HEK293T (cell line): ENCODE results near the gene AZU1.
"Not testable (repeated sequence)": the region's sequence is repeated elsewhere in the genome, so short reads cannot be mapped to it uniquely, and the experiment has no call there.

Source experiments
- CTCF ChIA-PET: fragments of 350-600 bp; formaldehyde crosslinking; extraction: SDS; loops from one replicate; lab custom pipeline; 2021; ENCODE audit warnings: antibody characterized with exemption, inconsistent platforms; lab: Yijun Ruan, JAX
- POLR2A ChIA-PET: fragments of 350-600 bp; formaldehyde crosslinking; extraction: SDS; loops from one replicate; lab custom pipeline; 2020; ENCODE audit warnings: antibody characterized with exemption, inconsistent platforms; lab: Yijun Ruan, JAX
- DNase-seq: peaks from one replicate; pipeline ENCODE4 v3.0.0; 2012; ENCODE audit warnings: mixed read lengths; ENCODE audit errors: extremely low spot score
- ARNT ChIP-seq: fragments of 450-650 bp; IDR thresholded peaks from 2 replicates; pipeline ENCODE4 v1.6.1; 2017; ENCODE audit warnings: mild to moderate bottlenecking
- BHLHE40 ChIP-seq: fragments of 450-650 bp; IDR thresholded peaks from 2 replicates; pipeline ENCODE4 v1.6.1; 2016; ENCODE audit warnings: mild to moderate bottlenecking, moderate library complexity, borderline replicate concordance
- CTBP1 ChIP-seq: fragments of 450-650 bp; IDR thresholded peaks from 2 replicates; pipeline ENCODE4 v1.6.1; 2016; ENCODE audit warnings: borderline replicate concordance
- ELF4 ChIP-seq: fragments of 450-650 bp; IDR thresholded peaks from 2 replicates; pipeline ENCODE4 v1.6.1; 2017; ENCODE audit warnings: antibody characterized with exemption
- FOXA1 ChIP-seq: fragments of 450-650 bp; IDR thresholded peaks from 2 replicates; pipeline ENCODE4 v1.6.1; 2016; ENCODE audit warnings: mild to moderate bottlenecking
- FOXK2 ChIP-seq: fragments of 450-650 bp; IDR thresholded peaks from 2 replicates; pipeline ENCODE4 v1.6.1; 2016; ENCODE audit warnings: mild to moderate bottlenecking
- FOXM1 ChIP-seq: fragments of 450-650 bp; IDR thresholded peaks from 2 replicates; pipeline ENCODE4 v1.6.1; 2017; ENCODE audit warnings: mild to moderate bottlenecking, borderline replicate concordance
- HDGF ChIP-seq: fragments of 450-650 bp; IDR thresholded peaks from 2 replicates; pipeline ENCODE4 v1.6.1; 2017; ENCODE audit warnings: antibody characterized with exemption, borderline replicate concordance
- L3MBTL2 ChIP-seq: fragments of 450-650 bp; conservative IDR thresholded peaks from 2 replicates; pipeline ENCODE4 v1.6.1; 2016; ENCODE audit warnings: mild to moderate bottlenecking
- LEF1 ChIP-seq: fragments of 450-650 bp; IDR thresholded peaks from 2 replicates; pipeline ENCODE4 v1.6.1; 2017; ENCODE audit warnings: mild to moderate bottlenecking, borderline replicate concordance
- NFRKB ChIP-seq: fragments of 450-650 bp; IDR thresholded peaks from 2 replicates; pipeline ENCODE4 v1.6.1; 2016; ENCODE audit warnings: mild to moderate bottlenecking, moderate library complexity
- SP1 ChIP-seq: fragments of 450-650 bp; IDR thresholded peaks from 2 replicates; pipeline ENCODE4 v1.6.1; 2017
- SUZ12 ChIP-seq: fragments of 450-650 bp; IDR thresholded peaks from 2 replicates; pipeline ENCODE4 v1.6.1; 2016; ENCODE audit warnings: mild to moderate bottlenecking
- TARDBP ChIP-seq: fragments of 450-650 bp; IDR thresholded peaks from 2 replicates; pipeline ENCODE4 v1.6.1; 2016
- ZNF384 ChIP-seq: fragments of 450-650 bp; IDR thresholded peaks from 2 replicates; pipeline ENCODE4 v1.6.1; 2016
- TF ChIP-seq, protein P1 (sequence below): fragments of 450-650 bp; IDR thresholded peaks from 2 replicates; pipeline ENCODE4 v1.6.1; 2016

Gene AZU1

GRCh38 chr19:853014-853585 lies 25.5 kb downstream of the AZU1 start:
- ChIA-PET POLR2A (no interaction called here), CTCF (no interaction called here)
- DNase-seq, result no peak
- TF ChIP-seq ELF4, result no peak
- no peak for TF ChIP-seq FOXA1
- TF ChIP-seq L3MBTL2, result no peak
- TF ChIP-seq ZNF384, result no peak
- TF ChIP-seq FOXM1, result no peak
- no peak for TF ChIP-seq HDGF
- TF ChIP-seq NFRKB, result no peak
- TF ChIP-seq ARNT, result no peak
- TF ChIP-seq SUZ12, result no peak
- TF ChIP-seq, protein P1, sequence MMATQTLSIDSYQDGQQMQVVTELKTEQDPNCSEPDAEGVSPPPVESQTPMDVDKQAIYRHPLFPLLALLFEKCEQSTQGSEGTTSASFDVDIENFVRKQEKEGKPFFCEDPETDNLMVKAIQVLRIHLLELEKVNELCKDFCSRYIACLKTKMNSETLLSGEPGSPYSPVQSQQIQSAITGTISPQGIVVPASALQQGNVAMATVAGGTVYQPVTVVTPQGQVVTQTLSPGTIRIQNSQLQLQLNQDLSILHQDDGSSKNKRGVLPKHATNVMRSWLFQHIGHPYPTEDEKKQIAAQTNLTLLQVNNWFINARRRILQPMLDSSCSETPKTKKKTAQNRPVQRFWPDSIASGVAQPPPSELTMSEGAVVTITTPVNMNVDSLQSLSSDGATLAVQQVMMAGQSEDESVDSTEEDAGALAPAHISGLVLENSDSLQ, result no peak
- TF ChIP-seq FOXK2, result no peak

DNA sequence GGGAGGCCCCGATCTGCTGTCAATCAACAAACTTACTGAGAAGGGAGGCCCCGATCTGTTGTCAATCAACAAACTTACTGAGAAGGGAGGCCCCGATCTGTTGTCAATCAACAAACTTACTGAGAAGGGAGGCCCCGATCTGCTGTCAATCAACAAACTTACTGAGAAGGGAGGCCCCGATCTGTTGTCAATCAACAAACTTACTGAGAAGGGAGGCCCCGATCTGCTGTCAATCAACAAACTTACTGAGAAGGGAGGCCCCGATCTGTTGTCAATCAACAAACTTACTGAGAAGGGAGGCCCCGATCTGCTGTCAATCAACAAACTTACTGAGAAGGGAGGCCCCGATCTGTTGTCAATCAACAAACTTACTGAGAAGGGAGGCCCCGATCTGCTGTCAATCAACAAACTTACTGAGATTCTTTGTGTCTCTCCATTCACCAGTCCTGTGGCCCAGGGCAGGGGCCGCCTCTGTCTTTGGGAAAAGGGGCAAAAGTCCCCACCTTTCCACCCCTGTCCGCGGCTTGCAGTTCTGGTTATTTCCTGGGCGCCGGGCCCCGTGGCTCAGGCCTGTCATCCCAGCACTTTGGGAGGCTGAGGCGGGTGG lies 26.1 kb downstream of the AZU1 start:
- POLR2A ChIA-PET, DNase-seq, CTCF ChIA-PET: not testable (repeated sequence)
- TF ChIP-seq, protein P1, result peak; percentile 42; the same call in 1 of the 2 replicates

- DNase-seq, result no peak
- CTCF ChIA-PET, result no interaction called here
- POLR2A ChIA-PET, result no interaction called here
- TF ChIP-seq ELF4 (no peak), FOXA1 (no peak), SP1 (no peak), CTBP1 (no peak), L3MBTL2 (no peak), HDGF (no peak), LEF1 (no peak), FOXM1 (no peak), SUZ12 (no peak), TARDBP (no peak), FOXK2 (no peak), ZNF384 (no peak), BHLHE40 (no peak)
- TF ChIP-seq, protein P1, result no peak
Observed at GRCh38 chr19:854549-854948, 26.9 kb downstream of the AZU1 start.

GRCh38 chr19:855142-855541 lies 27.5 kb downstream of the AZU1 start:
- no peak for DNase-seq
- CTCF ChIA-PET, result no interaction called here
- POLR2A ChIA-PET, result no interaction called here
- TF ChIP-seq ARNT (no peak), ELF4 (no peak), SUZ12 (no peak), BHLHE40 (no peak), CTBP1 (no peak)

GRCh38 chr19:855566-856120 lies 28.0 kb downstream of the AZU1 start:
- no peak for TF ChIP-seq ARNT
- no peak for TF ChIP-seq L3MBTL2
- TF ChIP-seq HDGF, result no peak
- TF ChIP-seq LEF1, result no peak
- no peak for TF ChIP-seq SUZ12
- TF ChIP-seq, protein P1, result no peak
- TF ChIP-seq FOXM1, result no peak
- TF ChIP-seq CTBP1, result no peak
- no peak for TF ChIP-seq FOXA1
- TF ChIP-seq SP1, result no peak
- ChIA-PET POLR2A (no interaction called here), CTCF (interaction anchor here (0.8 to 1.1 kb wide), 2 partner anchors 37 to 86 kb away, joined by 3 read pairs; partner anchors contain the start of gene MED16)
- DNase-seq, result no peak

DNA sequence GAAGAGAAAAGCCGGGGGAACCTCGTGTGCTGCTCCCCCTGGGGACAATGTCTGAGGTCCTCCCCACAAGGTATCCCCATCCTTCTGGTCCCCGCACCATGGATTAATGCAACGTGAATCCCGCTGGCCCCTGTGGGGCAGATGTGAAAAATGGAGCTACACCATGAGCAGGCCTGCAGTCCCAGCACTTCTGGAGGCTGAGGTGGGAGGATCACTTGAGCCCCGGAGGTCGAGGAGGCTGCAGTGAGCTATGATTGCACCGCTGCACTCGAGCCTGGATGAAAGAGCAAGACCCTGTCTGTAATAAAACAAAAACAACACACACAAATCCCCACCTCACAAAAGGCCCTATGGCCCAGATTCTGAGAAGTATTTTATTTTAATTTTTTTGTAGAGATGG lies 30.6 kb downstream of the AZU1 start:
- DNase-seq, result no peak
- ChIA-PET POLR2A (interaction anchor here (0.8 kb wide), 1 partner anchor 411 kb away, joined by 3 read pairs; the partner anchor contains the start of gene CIRBP), CTCF (interaction anchor here (1.8 kb wide), 1 partner anchor 9 kb away, joined by 5 read pairs; no protein-coding TSS in a partner anchor)
- no peak for TF ChIP-seq ELF4
- TF ChIP-seq LEF1, result no peak
- TF ChIP-seq SP1, result no peak
